Brain microvascular endothelial cell (primary cell): Measurements from ENCODE around the gene CDH23.

ENCODE experiments used
- DNase-seq: peaks from one replicate; pipeline ENCODE4 v3.0.0-alpha.2; 2020
- H3K27ac ChIP-seq: fragments of 250-450 bp; sonication (Bioruptor Pico); 2 replicates; pipeline ENCODE4 v1.5.1; 2020; ENCODE audit warnings: mild to moderate bottlenecking, moderate library complexity
- H3K27me3 ChIP-seq: fragments of 250-450 bp; sonication (Bioruptor Pico); replicated peaks from 2 replicates; pipeline ENCODE4 v1.5.1; 2020; ENCODE audit warnings: mild to moderate bottlenecking
- H3K36me3 ChIP-seq: fragments of 250-450 bp; sonication (Bioruptor Pico); replicated peaks from 2 replicates; pipeline ENCODE4 v1.5.1; 2020; ENCODE audit warnings: mild to moderate bottlenecking
- H3K4me3 ChIP-seq: 2 replicates; pipeline ENCODE4 v1.5.1; 2011; ENCODE audit warnings: low read depth, mild to moderate bottlenecking, control low read depth, low read length, moderate library complexity
- CTCF ChIP-seq: IDR thresholded peaks from 2 replicates; pipeline ENCODE4 v1.5.1; 2011; ENCODE audit warnings: low read depth, mild to moderate bottlenecking, moderate library complexity, low read length, control low read depth, inconsistent platforms; ENCODE audit errors: missing control alignments
- in situ Hi-C: cut with HindIII; loops from 2 replicates; pipeline ENCODE4 v1.10.0; 2017; ENCODE audit warnings: low sequenced_read_pairs, low pct_ligation_motif_present

The CDH23 gene

GRCh38 chr10:71713135-71714030 is 316.7 kb downstream of the CDH23 start:
- TF ChIP-seq CTCF = peak; percentile 40
- in situ Hi-C loops = no loop called here
- Histone ChIP-seq H3K36me3 (no peaks in the 10 kb centered on the region), H3K27me3 (no peaks in the 10 kb centered on the region), H3K4me3 (no peak overlapping the region), H3K27ac (peak overlapping the region; percentile 57)
- peak; percentile 34 for DNase-seq

GRCh38 chr10:71714031-71714410 is 317.3 kb downstream of the CDH23 start:
- in situ Hi-C loops = no loop called here

GRCh38 chr10:71714592-71714991 is 317.9 kb downstream of the CDH23 start:
- in situ Hi-C loops = no loop called here
- Histone ChIP-seq H3K36me3 (no peaks in the 10 kb centered on the region), H3K27ac (no peak overlapping the region), H3K27me3 (no peaks in the 10 kb centered on the region), H3K4me3 (no peak overlapping the region)
- no peak for TF ChIP-seq CTCF
- DNase-seq = no peak

More at GRCh38 chr10:71714031-71714410, 317.3 kb downstream of the CDH23 start:
- no peak for TF ChIP-seq CTCF
- DNase-seq = no peak
- Histone ChIP-seq H3K27ac (no peak overlapping the region), H3K27me3 (no peaks in the 10 kb centered on the region), H3K36me3 (no peaks in the 10 kb centered on the region), H3K4me3 (no peak overlapping the region)

GRCh38 chr10:71715026-71715425 is 318.3 kb downstream of the CDH23 start:
- in situ Hi-C loops = no loop called here
- no peak overlapping the region for H3K27ac ChIP-seq
- H3K4me3 ChIP-seq = no peak overlapping the region
- DNase-seq = no peak
- TF ChIP-seq CTCF = no peak
- H3K27me3 ChIP-seq = no peaks in the 10 kb centered on the region
- H3K36me3 ChIP-seq = no peaks in the 10 kb centered on the region

- Histone ChIP-seq H3K27ac (no peak overlapping the region), H3K27me3 (no peaks in the 10 kb centered on the region), H3K4me3 (no peak overlapping the region), H3K36me3 (no peaks in the 10 kb centered on the region)
- in situ Hi-C loops = no loop called here
- no peak for TF ChIP-seq CTCF
- DNase-seq = no peak
These were observed 319.1 kb downstream of the CDH23 start for GRCh38 chr10:71715860-71716259.

GRCh38 chr10:71716426-71716825 is 319.7 kb downstream of the CDH23 start:
- H3K4me3 ChIP-seq = no peak overlapping the region
- in situ Hi-C loops = no loop called here
- no peak for TF ChIP-seq CTCF
- no peaks in the 10 kb centered on the region for H3K36me3 ChIP-seq
- no peaks in the 10 kb centered on the region for H3K27me3 ChIP-seq
- DNase-seq = no peak
- H3K27ac ChIP-seq = no peak overlapping the region
